Vagina (tissue), 2 donors: Measurements from ENCODE around the gene TMEM132C.

Experiments
- POLR2A ChIP-seq, 2 donors: fragments of 450-650 bp; IDR thresholded peaks; one replicate each; pipeline ENCODE4 v1.6.1; 2017; ENCODE audit warnings: antibody characterized with exemption in 2 of 2, mild to moderate bottlenecking in 2 of 2, moderate library complexity in 2 of 2
- TF ChIP-seq, protein P1 (sequence below), 3 experiments: fragments of 450-650 bp in 2 of 3; fragments of 200-600 bp in 1 of 3; sonication (generic) in 1 of 3; IDR thresholded peaks; one replicate each; pipeline ENCODE4 v1.5.1; 2017 to 2019; ENCODE audit warnings: antibody characterized with exemption in 3 of 3, mild to moderate bottlenecking in 2 of 3, moderate library complexity in 2 of 3

DNA sequence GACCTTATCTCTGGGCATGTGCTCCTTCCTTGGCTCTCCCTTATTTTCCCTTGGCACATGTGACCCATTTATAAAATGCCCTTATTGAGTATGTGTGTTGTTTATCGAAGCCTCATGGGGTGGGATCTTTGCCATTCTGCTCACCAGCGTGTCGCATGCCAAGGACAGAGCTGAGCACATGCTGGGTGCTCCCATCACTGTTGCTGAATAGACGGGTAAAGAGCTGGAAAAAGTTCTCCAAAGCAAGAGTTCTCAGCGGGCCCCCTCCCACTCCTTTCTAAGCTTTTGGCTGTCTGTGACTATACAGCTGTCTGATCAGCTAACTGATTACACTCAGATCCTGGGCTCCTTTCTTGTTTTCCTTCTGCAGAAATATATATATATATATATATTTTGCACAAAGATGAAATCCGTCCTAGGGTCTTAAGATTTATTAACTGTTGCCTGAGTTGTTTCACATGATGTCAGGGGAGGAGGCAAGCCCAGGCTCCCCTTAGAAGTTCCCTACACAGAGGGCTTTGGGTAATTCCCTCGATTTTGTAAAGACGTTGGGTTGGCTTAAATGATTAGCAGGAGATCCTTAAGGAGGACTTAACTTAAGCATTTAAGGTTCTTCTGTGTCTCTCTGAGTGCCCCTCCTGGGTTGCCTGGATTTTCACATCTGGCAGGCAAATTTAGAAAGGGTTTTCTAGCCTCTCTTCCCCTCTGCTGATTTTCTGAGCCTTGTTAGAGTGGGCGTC is 71.6 kb downstream of the TMEM132C start:
- TF ChIP-seq, protein P1, sequence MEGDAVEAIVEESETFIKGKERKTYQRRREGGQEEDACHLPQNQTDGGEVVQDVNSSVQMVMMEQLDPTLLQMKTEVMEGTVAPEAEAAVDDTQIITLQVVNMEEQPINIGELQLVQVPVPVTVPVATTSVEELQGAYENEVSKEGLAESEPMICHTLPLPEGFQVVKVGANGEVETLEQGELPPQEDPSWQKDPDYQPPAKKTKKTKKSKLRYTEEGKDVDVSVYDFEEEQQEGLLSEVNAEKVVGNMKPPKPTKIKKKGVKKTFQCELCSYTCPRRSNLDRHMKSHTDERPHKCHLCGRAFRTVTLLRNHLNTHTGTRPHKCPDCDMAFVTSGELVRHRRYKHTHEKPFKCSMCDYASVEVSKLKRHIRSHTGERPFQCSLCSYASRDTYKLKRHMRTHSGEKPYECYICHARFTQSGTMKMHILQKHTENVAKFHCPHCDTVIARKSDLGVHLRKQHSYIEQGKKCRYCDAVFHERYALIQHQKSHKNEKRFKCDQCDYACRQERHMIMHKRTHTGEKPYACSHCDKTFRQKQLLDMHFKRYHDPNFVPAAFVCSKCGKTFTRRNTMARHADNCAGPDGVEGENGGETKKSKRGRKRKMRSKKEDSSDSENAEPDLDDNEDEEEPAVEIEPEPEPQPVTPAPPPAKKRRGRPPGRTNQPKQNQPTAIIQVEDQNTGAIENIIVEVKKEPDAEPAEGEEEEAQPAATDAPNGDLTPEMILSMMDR (IDR thresholded peaks at IDR 0.05) = no peak
- TF ChIP-seq POLR2A (IDR thresholded peaks at IDR 0.05) = no peak
